CD4-positive, alpha-beta T cell (primary cell): ENCODE data around the gene NIPAL4. TPM values are rescaled to one million over a fixed set of nuclear protein-coding genes. Genes with fewer than 3 reads are reported as not detected.

Experiments used
- ATAC-seq: fragments of 200-7000 bp; cut with Tn5 transposase; one replicate; pipeline ENCODE4 v1.10.0; 2022; ENCODE audit warnings: mild to moderate bottlenecking; ENCODE audit not compliant: poor library complexity
- CTCF ChIA-PET: fragments of 350-600 bp; sonication (Branson Sonifier 250); formaldehyde crosslinking; loops from one replicate; lab custom pipeline; 2021; ENCODE audit warnings: antibody characterized with exemption, inconsistent platforms; lab: Charles Lee
- POLR2A ChIA-PET: fragments of 350-600 bp; sonication (Branson Sonifier 250); formaldehyde crosslinking; loops from one replicate; lab custom pipeline; 2021; ENCODE audit warnings: antibody characterized with exemption, inconsistent platforms; lab: Charles Lee
- DNase-seq, 14 experiments: peaks; one replicate each; pipeline ENCODE4 v3.0.0-alpha.2; 2013 to 2020; ENCODE audit warnings: mixed read lengths in 2 of 14
- H3K27ac ChIP-seq, 2 donors: one replicate each; pipeline versions ENCODE4 v1.5.1 to v1.7.0; 2013; ENCODE audit warnings: low read length in 2 of 2, low read depth in 1 of 2, mild to moderate bottlenecking in 1 of 2
- H3K27me3 ChIP-seq, 2 experiments: 1 replicate in 1 of 2; 2 replicates in 1 of 2; pipeline versions ENCODE4 v1.6.1 to v1.7.0; 2013; ENCODE audit warnings: low read length in 2 of 2, control low read depth in 1 of 2, mild to moderate bottlenecking in 1 of 2, moderate library complexity in 1 of 2; ENCODE audit not compliant: insufficient read depth in 2 of 2, control insufficient read depth in 1 of 2
- H3K36me3 ChIP-seq: one replicate; pipeline ENCODE4 v1.6.1; 2013; ENCODE audit warnings: low read length, control low read depth; ENCODE audit not compliant: insufficient read depth
- H3K4me1 ChIP-seq: one replicate; pipeline ENCODE4 v1.6.1; 2013; ENCODE audit warnings: low read length, control low read depth; ENCODE audit not compliant: insufficient read depth
- H3K4me3 ChIP-seq: one replicate; pipeline ENCODE4 v1.5.1; 2013; ENCODE audit warnings: mild to moderate bottlenecking, low read length, moderate library complexity
- H3K9me3 ChIP-seq, 2 experiments: 1 replicate in 1 of 2; 2 replicates in 1 of 2; pipeline versions ENCODE4 v1.6.1 to v1.7.0; 2013; ENCODE audit warnings: low read length in 2 of 2, mild to moderate bottlenecking in 2 of 2, control low read depth in 1 of 2, moderate library complexity in 1 of 2; ENCODE audit not compliant: control insufficient read depth in 1 of 2, insufficient read depth in 1 of 2
- H3K27ac Mint-ChIP-seq: one replicate; pipeline ENCODE4 v1.8.0; 2020; ENCODE audit warnings: mixed read lengths
- H3K27me3 Mint-ChIP-seq: one replicate; pipeline ENCODE4 v1.8.0; 2021; ENCODE audit warnings: mixed read lengths
- H3K36me3 Mint-ChIP-seq: one replicate; pipeline ENCODE4 v1.8.0; 2021; ENCODE audit warnings: low read depth, mixed read lengths
- H3K4me1 Mint-ChIP-seq: one replicate; pipeline ENCODE4 v1.8.0; 2021; ENCODE audit warnings: low read depth, mixed read lengths
- H3K4me3 Mint-ChIP-seq: one replicate; pipeline ENCODE4 v1.8.0; 2020; ENCODE audit warnings: mild to moderate bottlenecking, mixed read lengths
- H3K9me3 Mint-ChIP-seq: one replicate; pipeline ENCODE4 v1.8.0; 2020; ENCODE audit warnings: mixed read lengths
- CTCF ChIP-seq: fragments of 200-600 bp; IDR thresholded peaks from one replicate; pipeline ENCODE4 v1.8.0; 2022; ENCODE audit warnings: antibody characterized with exemption, mild to moderate bottlenecking
- intact Hi-C, 2 experiments: fragments of 100-400 bp; cut with DNase I in 1 of 2; cut with micrococcal nuclease in 1 of 2; formaldehyde crosslinking; loops; one replicate each; pipeline versions ENCODE4 v1.15.1 to v1.9.0; 2023 to 2025; cut with DNase I, micrococcal nuclease
- total RNA-seq, 174 experiments: library from RNA in 2 of 174; stranded (reverse) in 2 of 174; gene quantifications; one replicate each; pipeline ENCODE4 v1.2.3 and lab custom pipeline; 2021 to 2026

The NIPAL4 gene
- total RNA-seq, 2 experiments from 2014 or later = 0.16 to 0.45 TPM

- H3K36me3 ChIP-seq = peaks cover 84% of the 10 kb centered on the region
- no peaks in the 10 kb centered on the region for H3K9me3 Mint-ChIP-seq
- CTCF ChIA-PET = no interaction called here
- H3K4me3 Mint-ChIP-seq = no peak overlapping the region
- DNase-seq (no peak), ATAC-seq (no peak)
- H3K36me3 Mint-ChIP-seq = peaks cover 45% of the 10 kb centered on the region
- H3K4me1 Mint-ChIP-seq = peaks cover 14% of the 10 kb centered on the region
- H3K27ac ChIP-seq = no peak overlapping the region
- peaks cover 23% of the 10 kb centered on the region for H3K4me1 ChIP-seq
- no peak overlapping the region for H3K27ac Mint-ChIP-seq
- POLR2A ChIA-PET = no interaction called here
- intact Hi-C loops = no loop called here
- H3K4me3 ChIP-seq = no peak overlapping the region
- no peaks in the 10 kb centered on the region for H3K27me3 Mint-ChIP-seq
- no peak for TF ChIP-seq CTCF
- H3K27me3 ChIP-seq = no peaks in the 10 kb centered on the region
- H3K9me3 ChIP-seq = no peaks in the 10 kb centered on the region
Observed at GRCh38 chr5:157491471-157491995, 31.5 kb downstream of the NIPAL4 start.

GRCh38 chr5:157492886-157493285, 32.9 kb downstream of the NIPAL4 start:
- no peak for TF ChIP-seq CTCF
- peaks cover 84% of the 10 kb centered on the region for H3K36me3 ChIP-seq
- DNase-seq = no peak
- H3K4me1 ChIP-seq = peaks cover 10% of the 10 kb centered on the region
- Mint-ChIP-seq H3K9me3 (no peaks in the 10 kb centered on the region), H3K4me3 (no peak overlapping the region), H3K36me3 (peaks cover 34% of the 10 kb centered on the region), H3K27me3 (no peaks in the 10 kb centered on the region), H3K4me1 (peaks cover under 1% of the 10 kb centered on the region), H3K27ac (no peak overlapping the region)
- H3K27ac ChIP-seq = no peak overlapping the region
- ChIA-PET POLR2A (no interaction called here), CTCF (no interaction called here)
- no peak for ATAC-seq
- intact Hi-C loops = no loop called here
- H3K27me3 ChIP-seq = no peaks in the 10 kb centered on the region
- H3K9me3 ChIP-seq = no peaks in the 10 kb centered on the region
- no peak overlapping the region for H3K4me3 ChIP-seq

- CTCF ChIA-PET = no interaction called here
- ATAC-seq = no peak
- no peak overlapping the region for H3K27ac Mint-ChIP-seq
- Histone ChIP-seq H3K27me3 (no peaks in the 10 kb centered on the region), H3K27ac (no peak overlapping the region), H3K4me1 (peaks cover 4% of the 10 kb centered on the region), H3K9me3 (no peaks in the 10 kb centered on the region), H3K4me3 (no peak overlapping the region), H3K36me3 (peaks cover 86% of the 10 kb centered on the region)
- DNase-seq = peak in 2 of 14 experiments; percentile 51 to 62
- H3K36me3 Mint-ChIP-seq = peaks cover 27% of the 10 kb centered on the region
- no peak for TF ChIP-seq CTCF
- intact Hi-C loops = no loop called here
- H3K4me1 Mint-ChIP-seq = no peaks in the 10 kb centered on the region
- no peak overlapping the region for H3K4me3 Mint-ChIP-seq
- no peaks in the 10 kb centered on the region for H3K27me3 Mint-ChIP-seq
- POLR2A ChIA-PET = no interaction called here
- H3K9me3 Mint-ChIP-seq = no peaks in the 10 kb centered on the region
Observed at GRCh38 chr5:157494178-157494832, 34.3 kb downstream of the NIPAL4 start.
